CMK (cell line): ENCODE measurements around the gene MACROD2.

Experiments
- DNase-seq: peaks from one replicate; pipeline ENCODE4 v3.0.0-alpha.2; 2010; ENCODE audit warnings: low read depth

MACROD2 gene

DNA sequence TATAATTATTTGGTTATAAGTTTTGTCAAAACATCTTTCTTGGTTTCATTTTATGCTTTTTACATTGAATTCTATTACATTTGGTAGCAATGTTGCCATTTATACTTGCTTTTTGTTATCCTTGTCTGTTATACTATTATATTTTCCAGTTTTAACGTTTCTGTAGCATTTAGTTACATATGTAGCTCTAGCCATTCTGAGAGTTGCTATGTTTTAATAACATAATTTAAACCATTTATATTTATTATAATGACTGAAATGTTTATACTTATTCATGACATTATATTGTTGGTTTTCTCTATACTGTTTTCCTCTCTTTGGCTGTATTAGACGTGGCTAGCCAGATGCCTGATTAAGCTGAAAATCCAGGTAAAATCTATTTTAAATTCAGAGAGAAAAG, 594.1 kb downstream of the MACROD2 start:
- no peak for DNase-seq

- DNase-seq: no peak
Measured at GRCh38 chr20:14595051-14595450, 599.7 kb downstream of the MACROD2 start.

GRCh38 chr20:14597206-14597715, 601.9 kb downstream of the MACROD2 start:
- no peak for DNase-seq

DNA sequence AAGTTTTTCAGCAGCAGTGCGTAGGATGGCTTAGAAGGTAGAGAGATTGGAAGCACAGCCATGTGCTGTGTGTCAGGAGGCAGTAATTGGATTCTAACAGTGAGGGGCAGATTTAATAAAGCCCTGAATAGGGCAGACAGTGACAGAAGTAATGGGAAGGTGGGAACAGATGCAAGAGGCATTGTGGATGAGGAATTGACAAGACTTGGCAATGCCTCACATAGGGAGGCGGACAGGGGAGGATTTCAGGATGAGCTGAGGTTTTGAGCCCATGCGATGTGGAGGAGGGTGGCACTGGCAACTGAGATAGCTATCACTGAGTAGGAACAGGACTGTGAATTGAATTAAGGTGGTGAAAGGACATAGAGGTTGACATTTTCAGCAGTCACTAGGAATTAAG, 604.3 kb downstream of the MACROD2 start:
- DNase-seq: no peak

GRCh38 chr20:14600527-14600926, 605.2 kb downstream of the MACROD2 start:
- no peak for DNase-seq

DNA sequence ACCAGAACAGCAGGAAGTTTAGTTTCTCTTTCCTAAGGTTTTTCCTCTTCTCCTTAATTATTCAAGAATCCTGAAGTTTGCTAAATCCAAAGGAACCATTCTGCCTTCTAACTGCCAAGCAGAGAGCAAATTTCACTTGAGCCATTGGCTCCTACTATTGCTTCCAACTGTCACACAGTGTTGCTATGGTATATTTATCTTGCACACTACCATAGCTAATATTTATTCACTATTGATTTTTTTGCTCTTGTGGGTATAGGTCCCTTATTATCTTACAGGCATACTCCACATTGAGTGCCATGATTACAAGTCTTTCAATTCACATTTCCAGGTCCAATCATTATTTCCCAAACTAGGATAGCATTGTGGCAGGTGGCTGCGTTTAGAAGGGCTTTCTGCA, 608.8 kb downstream of the MACROD2 start:
- DNase-seq: no peak

DNA sequence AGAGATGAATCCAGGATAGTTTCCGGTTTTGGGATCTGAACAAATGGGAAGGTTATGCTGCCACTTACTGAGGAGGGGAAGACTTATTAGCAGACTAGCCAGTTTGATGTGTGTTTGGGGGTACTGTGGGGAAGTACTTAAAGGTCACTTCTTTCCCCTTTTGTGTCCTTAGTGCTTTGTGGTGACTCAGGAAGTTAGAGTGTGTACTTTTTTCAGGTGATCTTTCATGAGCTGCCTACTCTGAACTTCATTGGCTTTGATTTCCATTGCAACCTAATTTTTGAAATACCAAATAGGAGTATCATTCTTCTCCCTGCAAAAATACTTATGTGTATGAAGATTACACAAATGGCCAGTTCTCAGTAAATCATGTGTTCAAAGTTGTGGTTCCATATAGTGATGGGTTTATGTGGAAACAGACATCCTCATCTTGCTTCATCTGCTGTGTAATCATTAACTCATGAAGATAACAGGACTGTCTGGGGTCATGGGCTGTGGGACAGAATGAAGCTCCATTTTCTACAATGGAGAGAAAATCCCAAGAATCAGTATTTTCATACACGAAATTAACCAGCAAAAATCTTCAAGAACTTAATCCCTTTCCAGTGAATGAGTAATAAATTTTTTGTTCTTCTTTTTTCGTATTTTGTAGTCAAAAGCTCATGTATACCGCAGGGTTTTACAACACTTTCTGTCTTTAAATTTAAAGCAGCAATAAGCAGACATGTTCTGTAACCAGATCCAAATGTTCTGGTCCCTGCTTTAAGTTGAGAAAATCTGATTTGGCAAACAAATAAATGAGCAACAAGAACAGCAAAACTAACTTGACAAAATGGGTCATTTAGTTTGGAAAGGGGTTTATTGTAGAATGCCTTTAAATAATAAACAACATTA, 614.3 kb downstream of the MACROD2 start:
- DNase-seq: no peak

- no peak for DNase-seq
Measured at GRCh38 chr20:14611479-14611878, 616.2 kb downstream of the MACROD2 start.

DNA sequence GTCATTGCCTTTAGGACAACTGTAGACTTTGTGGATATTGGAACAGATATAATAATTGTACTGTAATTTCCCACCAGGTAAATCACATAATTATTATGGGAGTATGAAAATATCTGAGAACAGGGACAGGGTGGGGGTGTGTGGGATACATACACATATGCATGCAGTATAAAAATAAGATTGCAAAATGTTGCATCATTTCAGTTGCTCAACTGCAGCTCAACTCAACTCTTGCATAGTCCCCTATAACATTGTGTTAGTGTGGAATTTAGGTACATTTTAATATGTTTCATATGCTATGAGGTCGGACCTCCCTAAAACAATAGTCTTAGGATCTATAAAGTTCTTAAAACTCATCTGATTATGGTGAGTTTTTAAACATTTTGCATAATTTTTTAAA, 617.1 kb downstream of the MACROD2 start:
- no peak for DNase-seq

- DNase-seq: no peak
Measured at GRCh38 chr20:14616003-14616402, 620.7 kb downstream of the MACROD2 start.

DNA sequence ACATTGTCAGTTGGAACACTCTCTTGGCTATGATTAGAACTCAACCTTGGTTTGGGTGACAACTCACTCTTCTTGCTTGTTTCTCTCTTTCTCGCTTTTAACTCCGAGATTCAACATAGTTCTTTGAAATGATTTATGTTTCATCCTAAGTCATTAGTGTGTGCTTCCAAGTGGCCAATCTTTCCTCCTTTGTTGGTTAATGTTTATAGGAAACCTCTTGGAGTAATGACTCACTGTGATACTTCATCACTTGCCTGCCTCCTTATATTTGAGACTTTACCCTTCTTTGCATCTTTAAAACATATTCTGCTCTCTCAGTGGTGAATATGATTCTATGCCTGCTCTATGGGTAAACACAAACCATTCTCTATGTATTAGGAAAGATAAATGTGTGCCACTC, 621.8 kb downstream of the MACROD2 start:
- no peak for DNase-seq

DNA sequence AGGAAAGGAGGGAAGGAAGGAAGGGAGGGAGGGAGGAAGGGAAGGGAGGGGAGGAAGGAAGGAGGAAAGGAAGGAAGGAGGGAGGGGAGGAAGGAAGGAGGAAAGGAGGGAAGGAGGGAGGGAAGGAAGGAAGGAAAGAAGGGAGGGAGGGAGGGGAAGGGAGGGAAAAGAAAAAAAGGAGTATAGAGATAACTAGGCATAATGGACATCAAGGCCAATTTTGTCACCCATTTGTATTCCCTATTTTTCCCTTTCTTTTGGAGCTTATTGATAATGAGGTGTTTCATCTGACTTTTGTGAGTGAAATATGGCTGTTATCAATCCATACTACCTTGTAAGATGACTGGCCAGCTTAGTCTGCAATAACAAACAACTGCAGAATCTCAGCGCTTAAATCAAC, 624.1 kb downstream of the MACROD2 start:
- DNase-seq: no peak

- no peak for DNase-seq
Measured at GRCh38 chr20:14622796-14623195, 627.5 kb downstream of the MACROD2 start.

DNA sequence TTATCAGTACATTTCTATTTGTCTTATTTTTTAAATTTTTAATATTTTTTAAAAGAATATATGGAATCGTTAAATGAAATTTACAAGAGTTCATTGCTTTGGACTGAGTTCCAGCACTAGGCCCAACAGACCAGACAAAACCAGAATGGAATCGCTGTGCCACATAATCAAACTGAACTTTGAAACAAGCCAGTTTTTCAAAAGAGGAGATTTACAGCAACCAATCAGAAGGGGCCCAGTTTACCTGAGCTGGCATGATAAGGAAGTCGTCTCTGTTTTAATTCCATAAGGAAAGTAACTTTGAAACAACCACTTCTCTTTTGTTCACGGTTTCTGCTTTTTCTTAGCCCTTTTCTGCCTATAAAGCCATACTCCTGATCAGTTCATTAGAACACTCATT, 635.7 kb downstream of the MACROD2 start:
- no peak for DNase-seq

GRCh38 chr20:14632906-14633305, 637.6 kb downstream of the MACROD2 start:
- DNase-seq: no peak

DNA sequence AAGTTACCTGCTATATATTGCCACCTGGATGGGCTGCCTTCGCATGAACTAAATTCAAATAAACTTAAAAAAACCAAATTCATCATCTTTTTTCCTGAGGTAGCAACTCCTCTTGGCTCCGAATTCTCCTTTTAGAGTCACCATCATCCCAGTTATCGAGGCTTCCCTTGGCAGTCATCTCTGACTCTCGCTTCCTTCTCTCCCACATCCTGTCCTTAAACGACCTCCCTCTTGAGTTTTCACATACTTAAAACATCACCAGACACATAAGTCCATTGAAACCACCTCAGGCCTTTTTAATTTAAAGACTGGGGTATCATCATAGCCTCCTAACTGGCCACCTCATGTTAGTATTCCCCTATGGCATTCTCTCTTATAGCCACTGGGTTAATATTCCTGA, 638.2 kb downstream of the MACROD2 start:
- no peak for DNase-seq

- DNase-seq: no peak
Measured at GRCh38 chr20:14634665-14635064, 639.3 kb downstream of the MACROD2 start.

GRCh38 chr20:14637441-14637840, 642.1 kb downstream of the MACROD2 start:
- no peak for DNase-seq

DNA sequence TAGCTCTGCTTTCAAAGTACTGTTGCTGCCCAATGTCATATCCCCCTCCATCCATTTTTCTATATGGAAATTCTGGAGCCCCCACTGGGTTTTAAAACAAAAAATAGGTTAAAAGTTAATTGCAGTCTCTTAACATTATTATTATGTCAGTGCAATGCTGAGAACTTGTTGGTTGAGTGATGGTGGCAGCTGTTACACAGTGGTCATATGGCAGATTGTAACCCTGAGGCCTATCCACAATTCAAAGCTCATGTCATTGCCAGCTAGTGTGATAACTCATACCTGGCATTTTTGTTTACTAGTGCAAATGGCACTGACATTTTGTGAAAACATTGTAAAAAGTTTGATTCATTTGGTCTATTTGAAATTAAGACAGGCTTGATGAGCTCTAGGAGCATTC, 647.8 kb downstream of the MACROD2 start:
- no peak for DNase-seq

GRCh38 chr20:14643556-14643955, 648.2 kb downstream of the MACROD2 start:
- DNase-seq: no peak

DNA sequence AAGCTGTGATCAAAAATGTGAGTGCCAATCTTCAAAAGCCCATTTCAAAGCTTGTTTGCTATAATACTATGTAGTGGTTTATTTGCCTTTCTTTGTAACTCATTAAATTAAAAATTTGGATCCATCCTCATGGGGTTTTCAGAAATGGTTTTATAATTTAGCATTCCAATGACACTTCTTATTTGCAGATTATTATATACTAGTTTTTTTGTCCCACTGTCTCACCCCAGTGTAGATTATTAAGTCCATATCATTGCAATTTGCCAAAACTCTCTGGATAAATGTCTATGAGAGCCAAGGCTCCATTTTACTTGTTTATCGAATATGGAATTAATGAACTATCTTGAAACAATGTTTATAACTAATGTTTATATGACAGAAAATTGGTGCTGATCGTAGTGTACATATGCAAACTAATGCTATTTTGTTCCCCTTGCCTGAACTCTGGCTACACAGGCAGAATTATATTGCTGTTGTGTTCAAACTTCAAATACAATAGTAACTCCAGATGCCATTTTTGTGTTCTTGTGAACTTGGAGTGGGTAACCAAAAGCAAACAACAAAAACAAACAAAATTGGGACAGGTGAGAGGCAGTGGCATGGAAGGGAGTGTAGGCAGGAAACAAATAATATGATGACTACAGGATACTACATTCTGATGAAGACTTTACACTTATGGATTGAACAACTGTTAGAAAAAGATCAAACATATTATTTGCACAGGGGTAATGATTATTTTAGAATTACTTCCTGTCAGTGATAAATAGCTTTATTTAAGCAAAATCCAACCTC, 649.2 kb downstream of the MACROD2 start:
- no peak for DNase-seq

DNA sequence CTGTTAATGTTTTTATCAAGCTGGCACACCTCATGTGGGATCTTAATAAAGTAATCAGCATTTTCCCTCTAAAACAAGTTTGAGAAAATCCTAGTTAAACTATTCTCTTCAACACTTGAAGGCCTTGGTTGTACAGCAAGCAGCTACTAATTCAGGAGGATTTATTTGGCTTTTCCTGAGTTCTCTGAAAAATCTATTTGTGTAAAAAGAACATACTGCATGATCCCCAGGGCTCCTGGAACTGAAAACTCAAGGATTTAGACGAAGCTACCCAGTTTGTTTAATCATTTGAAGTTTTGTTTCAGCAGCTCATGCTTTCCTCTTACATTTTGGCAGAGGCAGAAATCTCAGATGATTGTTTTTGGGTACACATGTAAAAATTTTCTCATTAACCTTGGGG, 651.7 kb downstream of the MACROD2 start:
- DNase-seq: no peak

GRCh38 chr20:14649662-14650061, 654.3 kb downstream of the MACROD2 start:
- no peak for DNase-seq
